ENCODE data around the gene COL28A1.

The COL28A1 gene

GRCh38 chr7:7542251-7542835, 6.7 kb upstream of the COL28A1 start:
- CTCF ChIA-PET: interaction anchor here (0.6 to 11.2 kb wide), 15 partner anchors 8 to 589 kb away, joined by 3 to 230 read pairs (median 4); no protein-coding TSS in a partner anchor

GRCh38 chr7:7539711-7540110, 4.0 kb upstream of the COL28A1 start:
- CTCF ChIA-PET: interaction anchor here (0.8 to 11.2 kb wide), 7 partner anchors 11 to 122 kb away, joined by 3 to 230 read pairs (median 5); no protein-coding TSS in a partner anchor
- TF ChIP-seq, protein P1, sequence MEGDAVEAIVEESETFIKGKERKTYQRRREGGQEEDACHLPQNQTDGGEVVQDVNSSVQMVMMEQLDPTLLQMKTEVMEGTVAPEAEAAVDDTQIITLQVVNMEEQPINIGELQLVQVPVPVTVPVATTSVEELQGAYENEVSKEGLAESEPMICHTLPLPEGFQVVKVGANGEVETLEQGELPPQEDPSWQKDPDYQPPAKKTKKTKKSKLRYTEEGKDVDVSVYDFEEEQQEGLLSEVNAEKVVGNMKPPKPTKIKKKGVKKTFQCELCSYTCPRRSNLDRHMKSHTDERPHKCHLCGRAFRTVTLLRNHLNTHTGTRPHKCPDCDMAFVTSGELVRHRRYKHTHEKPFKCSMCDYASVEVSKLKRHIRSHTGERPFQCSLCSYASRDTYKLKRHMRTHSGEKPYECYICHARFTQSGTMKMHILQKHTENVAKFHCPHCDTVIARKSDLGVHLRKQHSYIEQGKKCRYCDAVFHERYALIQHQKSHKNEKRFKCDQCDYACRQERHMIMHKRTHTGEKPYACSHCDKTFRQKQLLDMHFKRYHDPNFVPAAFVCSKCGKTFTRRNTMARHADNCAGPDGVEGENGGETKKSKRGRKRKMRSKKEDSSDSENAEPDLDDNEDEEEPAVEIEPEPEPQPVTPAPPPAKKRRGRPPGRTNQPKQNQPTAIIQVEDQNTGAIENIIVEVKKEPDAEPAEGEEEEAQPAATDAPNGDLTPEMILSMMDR (IDR thresholded peaks at IDR 0.05; ENCODE audit: insufficient read depth, low read length, missing control alignments): no peak
- no peak for DNase-seq (ENCODE audit: low read depth, low spot score)
- H3K4me3 ChIP-seq (ENCODE audit: low read depth, low read length): no peak overlapping the region
- POLR2A ChIA-PET: no interaction called here

More at GRCh38 chr7:7542251-7542835, 6.7 kb upstream of the COL28A1 start:
- DNase-seq (ENCODE audit: low read depth, low spot score): no peak
- H3K4me3 ChIP-seq (ENCODE audit: low read depth, low read length): no peak overlapping the region
- POLR2A ChIA-PET: no interaction called here
- TF ChIP-seq, protein P1 (IDR thresholded peaks at IDR 0.05; ENCODE audit: insufficient read depth, low read length, missing control alignments): no peak

- CTCF ChIA-PET: interaction anchor here (0.8 to 11.2 kb wide), 6 partner anchors 10 to 436 kb away, joined by 3 to 230 read pairs (median 5); no protein-coding TSS in a partner anchor
- TF ChIP-seq, protein P1 (IDR thresholded peaks at IDR 0.05; ENCODE audit: insufficient read depth, low read length, missing control alignments): no peak
- H3K4me3 ChIP-seq (ENCODE audit: low read depth, low read length): no peak overlapping the region
- POLR2A ChIA-PET: no interaction called here
- no peak for DNase-seq (ENCODE audit: low read depth, low spot score)
Measured at GRCh38 chr7:7539152-7539551, 3.5 kb upstream of the COL28A1 start.

- POLR2A ChIA-PET: no interaction called here
- TF ChIP-seq, protein P1 (IDR thresholded peaks at IDR 0.05; ENCODE audit: insufficient read depth, low read length, missing control alignments): no peak
- CTCF ChIA-PET: interaction anchor here (4.2 to 11.2 kb wide), 2 partner anchors 111 to 435 kb away, joined by 17 to 230 read pairs; no protein-coding TSS in a partner anchor
- DNase-seq (ENCODE audit: low read depth, low spot score): no peak
- H3K4me3 ChIP-seq (ENCODE audit: low read depth, low read length): no peak overlapping the region
Measured at GRCh38 chr7:7537711-7538110, 2.0 kb upstream of the COL28A1 start.

DNA sequence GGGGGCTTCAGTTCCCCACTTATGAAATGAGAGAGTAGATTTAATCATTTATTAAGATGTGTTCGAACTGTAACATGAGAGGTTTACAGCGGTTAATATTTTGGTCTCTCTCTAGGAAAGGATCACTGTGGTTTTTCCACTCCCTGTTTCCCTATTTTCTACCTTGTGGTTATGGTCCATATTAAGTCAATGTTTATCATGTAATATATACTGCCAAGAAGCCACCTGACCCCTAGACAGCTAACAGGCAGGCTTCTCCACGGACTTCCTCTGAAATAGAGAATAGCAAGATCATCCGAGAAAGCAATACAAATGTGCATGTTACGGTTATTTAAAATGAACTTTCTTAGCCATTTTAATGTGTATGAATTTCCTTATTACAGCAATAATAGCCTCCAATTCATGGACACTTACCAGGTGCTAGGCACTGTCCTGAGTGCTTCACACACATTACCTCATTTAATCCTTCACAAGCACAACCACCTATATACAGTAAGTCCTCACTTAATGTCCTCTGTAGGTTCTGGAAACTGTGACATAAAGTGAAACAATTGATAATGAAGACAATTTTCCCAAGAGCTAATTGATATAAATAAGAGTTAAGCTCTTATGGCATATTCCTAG, 835 bp upstream of the COL28A1 start:
- ChIA-PET POLR2A (no interaction called here), CTCF (interaction anchor here (1.0 to 11.2 kb wide), 4 partner anchors 14 to 434 kb away, joined by 3 to 230 read pairs (median 10); no protein-coding TSS in a partner anchor)
- TF ChIP-seq, protein P1 (IDR thresholded peaks at IDR 0.05; ENCODE audit: insufficient read depth, low read length, missing control alignments): no peak
- no peak overlapping the region for H3K4me3 ChIP-seq (ENCODE audit: low read depth, low read length)
- no peak for DNase-seq (ENCODE audit: low read depth, low spot score)

GRCh38 chr7:7533831-7534430, 1.7 kb downstream of the COL28A1 start:
- no peak for DNase-seq (ENCODE audit: low read depth, low spot score)
- POLR2A ChIA-PET: no interaction called here
- TF ChIP-seq, protein P1 (IDR thresholded peaks at IDR 0.05; ENCODE audit: insufficient read depth, low read length, missing control alignments): no peak
- CTCF ChIA-PET: interaction anchor here (11.2 kb wide), 1 partner anchor 108 kb away, joined by 230 read pairs; no protein-coding TSS in a partner anchor
- H3K4me3 ChIP-seq (ENCODE audit: low read depth, low read length): no peak overlapping the region

All from AG04449 (cell line).